DOHH2 (cell line): ENCODE results near the gene B3GLCT.

Experiments
- EZH2phosphoT487 ChIP-seq: fragments of 200-600 bp; sonication (generic); IDR thresholded peaks from 2 replicates; pipeline ENCODE4 v1.6.1; 2017; ENCODE audit warnings: borderline replicate concordance, mild to moderate bottlenecking, antibody characterized with exemption, low read length, moderate library complexity, mixed read lengths
- TF ChIP-seq, protein P1 (sequence below): fragments of 200-600 bp; sonication (generic); IDR thresholded peaks from one replicate; pipeline ENCODE4 v1.5.1; 2014; ENCODE audit warnings: antibody characterized with exemption, mild to moderate bottlenecking, low read depth, low read length; ENCODE audit not compliant: poor library complexity, severe bottlenecking

DNA sequence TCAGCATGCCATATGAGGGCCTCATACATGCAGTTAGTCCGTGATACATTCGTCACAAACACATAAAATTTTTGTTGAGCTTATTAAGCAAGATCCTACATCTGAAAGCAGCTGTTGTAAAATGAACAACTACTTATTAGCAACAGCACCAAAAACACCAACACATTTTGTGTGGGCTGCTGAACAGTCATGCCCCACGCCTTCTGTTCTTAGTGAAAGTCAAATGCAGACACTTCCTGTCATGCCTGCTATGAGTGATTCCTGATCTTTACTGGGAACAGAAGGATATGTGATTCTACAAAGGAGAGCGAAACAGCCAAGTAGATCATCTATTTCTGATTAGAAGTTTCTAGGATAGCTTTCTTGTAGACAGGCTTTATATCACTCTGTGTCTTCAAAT, 4.2 kb upstream of the B3GLCT start:
- TF ChIP-seq, protein P1, sequence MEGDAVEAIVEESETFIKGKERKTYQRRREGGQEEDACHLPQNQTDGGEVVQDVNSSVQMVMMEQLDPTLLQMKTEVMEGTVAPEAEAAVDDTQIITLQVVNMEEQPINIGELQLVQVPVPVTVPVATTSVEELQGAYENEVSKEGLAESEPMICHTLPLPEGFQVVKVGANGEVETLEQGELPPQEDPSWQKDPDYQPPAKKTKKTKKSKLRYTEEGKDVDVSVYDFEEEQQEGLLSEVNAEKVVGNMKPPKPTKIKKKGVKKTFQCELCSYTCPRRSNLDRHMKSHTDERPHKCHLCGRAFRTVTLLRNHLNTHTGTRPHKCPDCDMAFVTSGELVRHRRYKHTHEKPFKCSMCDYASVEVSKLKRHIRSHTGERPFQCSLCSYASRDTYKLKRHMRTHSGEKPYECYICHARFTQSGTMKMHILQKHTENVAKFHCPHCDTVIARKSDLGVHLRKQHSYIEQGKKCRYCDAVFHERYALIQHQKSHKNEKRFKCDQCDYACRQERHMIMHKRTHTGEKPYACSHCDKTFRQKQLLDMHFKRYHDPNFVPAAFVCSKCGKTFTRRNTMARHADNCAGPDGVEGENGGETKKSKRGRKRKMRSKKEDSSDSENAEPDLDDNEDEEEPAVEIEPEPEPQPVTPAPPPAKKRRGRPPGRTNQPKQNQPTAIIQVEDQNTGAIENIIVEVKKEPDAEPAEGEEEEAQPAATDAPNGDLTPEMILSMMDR = no peak
- TF ChIP-seq EZH2phosphoT487 = no peak
